ENCODE measurements around the gene BACH1.

The BACH1 gene

DNA sequence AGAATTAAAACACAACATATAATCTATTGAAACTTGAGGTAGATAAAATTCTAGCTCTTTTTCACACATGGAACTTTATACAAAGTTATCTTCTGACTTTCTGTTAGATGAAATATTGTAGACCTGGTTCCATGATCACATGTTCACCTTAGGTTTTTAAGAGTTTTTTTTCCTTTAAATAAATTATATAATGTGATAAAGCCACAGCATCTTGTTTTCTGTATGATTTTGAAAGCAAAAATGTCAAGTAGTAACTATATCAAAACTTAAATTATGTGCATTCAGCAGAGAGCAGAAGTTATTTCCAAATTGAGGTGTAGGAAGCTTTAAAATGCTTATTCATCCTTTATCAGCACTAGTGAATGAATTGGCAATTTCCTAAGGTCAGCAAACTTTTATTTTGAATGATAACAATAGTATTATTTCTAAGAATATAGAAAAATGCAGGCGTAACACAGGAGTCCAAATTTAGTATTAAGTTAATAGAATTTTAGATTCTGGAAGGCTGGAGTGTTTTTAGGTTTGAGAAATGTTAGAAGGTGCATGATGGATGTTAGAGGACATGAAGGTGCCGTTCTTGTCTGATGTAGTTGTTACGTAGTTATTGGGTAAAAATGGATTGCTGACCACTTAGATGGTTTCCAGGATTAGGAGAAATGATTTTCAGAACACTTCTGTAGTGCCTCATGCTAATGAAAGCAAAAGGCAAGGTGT lies 17.5 kb downstream of the BACH1 start:
- no peak for DNase-seq

DNA sequence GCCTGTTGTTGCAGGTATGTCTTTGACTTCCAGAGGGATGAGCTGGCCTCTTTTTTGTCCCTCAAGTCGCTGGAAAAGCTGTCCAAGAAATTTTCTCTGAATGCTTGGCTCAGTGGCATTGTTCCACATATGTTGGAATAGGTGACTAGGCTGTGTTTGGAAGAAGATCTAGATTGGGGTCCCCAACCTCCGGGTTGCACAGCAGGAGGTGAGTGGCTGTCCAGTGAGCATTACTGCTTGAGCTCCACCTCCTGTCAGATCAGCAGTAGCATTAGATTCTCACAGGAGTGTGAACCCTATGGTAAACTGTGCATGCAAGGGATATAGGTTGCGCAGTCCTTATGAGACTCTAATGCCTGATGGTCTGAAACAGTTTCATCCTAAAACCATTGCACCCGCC lies 18.1 kb downstream of the BACH1 start:
- no peak for DNase-seq

DNA sequence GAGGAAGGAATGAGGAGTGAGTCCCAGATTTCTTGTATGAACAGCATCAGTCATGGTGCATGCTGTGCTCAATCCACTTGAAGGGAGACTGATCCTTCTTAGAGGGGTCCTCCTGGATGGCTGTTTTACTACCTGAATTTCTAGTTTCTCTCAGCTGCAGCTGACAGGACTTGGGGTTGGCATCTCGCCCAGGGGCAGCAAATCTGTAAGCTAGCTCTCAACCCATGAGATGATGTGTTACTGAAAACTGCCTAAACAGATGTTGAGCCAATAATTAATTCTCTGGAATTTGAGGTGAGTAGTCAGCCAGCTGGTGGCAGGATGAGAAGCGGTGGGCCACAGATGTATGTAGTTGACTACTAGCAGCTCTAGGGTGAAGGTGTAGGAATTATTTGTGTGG lies 19.6 kb downstream of the BACH1 start:
- peak; percentile 43 for DNase-seq

DNA sequence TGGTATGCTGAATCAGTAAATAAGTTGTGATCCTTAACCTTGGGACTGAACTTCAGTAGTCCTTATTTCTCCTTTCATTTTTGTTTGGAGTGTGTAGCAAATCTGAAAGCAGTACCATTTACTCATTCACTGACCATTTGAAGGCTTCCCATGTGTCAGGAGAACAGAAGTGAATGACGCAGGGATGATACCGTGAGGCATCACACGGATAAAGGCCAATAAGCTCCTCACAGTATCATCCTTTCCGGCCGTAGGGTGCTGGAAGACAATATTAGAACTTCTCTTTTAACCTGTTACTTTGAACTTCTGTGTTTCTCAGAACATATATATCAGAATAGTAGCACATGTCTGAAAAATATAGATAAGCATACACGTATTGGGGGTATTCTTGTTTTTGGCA lies 21.3 kb downstream of the BACH1 start:
- no peak for DNase-seq

DNA sequence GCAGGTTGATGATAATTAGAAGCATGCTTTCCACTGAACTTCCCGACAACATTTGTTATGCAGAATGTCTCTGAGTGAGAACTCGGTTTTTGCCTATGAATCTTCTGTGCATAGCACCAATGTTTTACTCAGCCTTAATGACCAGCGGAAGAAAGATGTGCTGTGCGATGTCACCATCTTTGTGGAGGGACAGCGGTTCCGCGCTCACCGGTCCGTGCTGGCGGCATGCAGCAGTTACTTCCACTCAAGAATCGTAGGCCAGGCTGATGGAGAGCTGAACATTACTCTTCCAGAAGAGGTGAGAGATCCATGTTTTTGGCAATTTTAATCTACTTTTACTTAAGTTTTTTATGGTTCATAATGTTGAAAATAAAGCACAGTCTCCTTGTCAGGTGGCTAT lies 22.5 kb downstream of the BACH1 start:
- DNase-seq, result no peak

DNA sequence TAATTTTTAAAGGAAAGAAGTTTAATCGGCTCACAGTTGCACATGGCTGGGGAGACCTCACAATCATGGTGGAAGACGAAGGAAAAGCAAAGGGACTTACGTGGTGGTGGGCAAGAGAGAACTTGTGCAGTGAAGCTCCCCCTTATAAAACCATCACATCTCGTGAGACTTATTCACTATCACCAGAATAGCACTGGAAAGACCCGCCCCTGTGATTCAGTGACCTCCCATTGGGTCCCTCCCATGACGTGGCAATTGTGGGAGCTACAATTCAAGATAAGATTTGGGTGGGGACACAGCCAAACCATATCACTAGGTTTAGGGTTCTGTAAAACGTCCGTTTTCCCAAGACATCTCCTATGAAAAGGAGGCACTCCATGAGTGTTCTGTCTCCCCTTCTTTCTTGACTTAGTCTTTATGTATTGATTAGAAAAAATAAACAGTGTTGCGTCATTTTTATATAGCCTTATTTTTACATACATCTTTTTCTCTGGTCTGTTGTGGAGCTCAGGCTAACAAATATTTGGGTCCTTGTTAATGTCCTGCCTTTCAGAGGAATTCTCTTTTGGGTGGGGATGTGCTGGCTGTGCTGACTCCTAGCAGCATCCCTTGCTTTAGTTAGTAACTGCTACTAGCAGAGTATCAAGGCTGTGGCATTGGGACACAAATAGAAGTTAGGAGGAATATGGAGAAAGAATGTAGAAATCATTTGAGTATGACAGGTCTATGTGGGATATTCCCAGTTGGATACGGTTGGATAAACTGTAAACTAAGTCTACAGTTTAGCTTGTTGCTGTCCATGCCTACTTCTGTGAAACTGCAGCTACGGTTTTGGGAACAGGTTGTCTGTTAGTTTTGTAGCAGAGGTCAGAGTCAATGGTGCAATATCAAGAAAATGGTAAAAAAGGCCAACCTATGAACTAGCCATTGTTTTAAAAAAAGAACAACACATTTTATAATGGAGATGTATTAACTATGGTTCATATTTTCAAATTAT lies 23.5 kb downstream of the BACH1 start:
- DNase-seq, result no peak

DNA sequence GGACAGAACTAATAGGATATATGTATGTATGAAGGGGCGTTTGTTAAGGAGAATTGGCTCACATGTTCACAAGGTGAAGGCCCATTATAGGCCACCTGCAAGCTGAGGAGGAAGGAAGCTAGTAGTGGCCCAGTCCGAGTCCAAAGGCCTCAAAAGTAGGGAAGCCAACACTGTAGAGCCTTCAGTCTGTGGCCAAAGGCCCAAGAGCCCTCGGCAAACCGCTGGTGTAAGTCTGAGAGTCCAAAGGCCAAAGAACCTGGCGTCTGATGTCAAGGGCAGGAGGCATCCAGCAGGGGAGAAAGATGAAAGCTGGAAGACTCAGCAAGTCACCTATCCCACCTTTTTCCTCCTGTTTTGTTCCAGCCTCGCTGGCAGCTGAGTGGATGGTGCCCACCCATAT lies 24.5 kb downstream of the BACH1 start:
- no peak for DNase-seq

DNA sequence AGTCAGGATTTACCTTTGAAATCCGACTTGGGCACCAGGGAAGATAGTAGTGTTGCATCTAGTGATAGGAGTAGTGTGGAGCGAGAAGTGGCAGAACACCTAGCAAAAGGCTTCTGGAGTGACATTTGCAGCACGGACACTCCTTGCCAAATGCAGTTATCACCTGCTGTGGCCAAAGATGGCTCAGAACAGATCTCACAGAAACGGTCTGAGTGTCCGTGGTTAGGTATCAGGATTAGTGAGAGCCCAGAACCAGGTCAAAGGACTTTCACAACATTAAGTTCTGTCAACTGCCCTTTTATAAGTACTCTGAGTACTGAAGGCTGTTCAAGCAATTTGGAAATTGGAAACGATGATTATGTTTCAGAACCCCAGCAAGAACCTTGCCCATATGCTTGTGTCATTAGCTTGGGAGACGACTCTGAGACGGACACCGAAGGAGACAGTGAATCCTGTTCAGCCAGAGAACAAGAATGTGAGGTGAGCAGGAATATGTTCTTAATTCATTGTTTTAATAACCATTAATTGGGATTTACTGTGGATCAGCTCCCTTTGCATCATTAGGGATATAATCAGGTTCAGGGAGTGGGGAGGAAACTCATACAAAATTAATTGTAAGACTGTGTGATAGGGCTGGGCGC lies 28.3 kb downstream of the BACH1 start:
- no peak for DNase-seq

DNA sequence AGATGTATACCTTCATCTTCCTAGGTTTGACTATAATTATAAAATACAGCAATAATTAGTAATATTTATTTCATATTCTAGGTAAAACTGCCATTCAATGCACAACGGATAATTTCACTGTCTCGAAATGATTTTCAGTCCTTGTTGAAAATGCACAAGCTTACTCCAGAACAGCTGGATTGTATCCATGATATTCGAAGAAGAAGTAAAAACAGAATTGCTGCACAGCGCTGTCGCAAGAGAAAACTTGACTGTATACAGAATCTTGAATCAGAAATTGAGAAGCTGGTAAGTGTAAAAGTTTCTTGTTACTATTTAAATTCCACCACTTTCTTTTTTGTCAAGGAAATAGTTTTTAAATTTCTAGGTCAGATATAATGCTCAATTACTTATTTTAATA lies 30.7 kb downstream of the BACH1 start:
- DNase-seq, result no peak

DNA sequence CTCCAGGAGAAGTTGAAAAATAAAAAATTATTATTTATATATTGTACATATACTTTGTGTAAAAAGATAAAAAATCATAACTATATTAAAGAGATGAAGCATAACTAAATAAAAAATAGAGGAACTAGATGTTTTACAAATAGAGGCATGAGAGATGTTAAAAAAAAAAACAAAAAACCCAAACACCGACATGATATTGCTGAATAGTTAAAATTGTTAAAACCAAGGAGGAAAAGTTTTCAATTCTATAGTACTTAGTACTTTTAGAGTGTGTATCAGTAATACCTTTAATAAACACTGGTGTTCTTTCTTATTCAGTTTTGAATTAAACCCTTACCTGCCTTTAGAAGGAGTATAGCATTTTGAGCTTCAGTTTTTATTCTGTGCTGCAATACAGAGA lies 32.1 kb downstream of the BACH1 start:
- no peak for DNase-seq

DNA sequence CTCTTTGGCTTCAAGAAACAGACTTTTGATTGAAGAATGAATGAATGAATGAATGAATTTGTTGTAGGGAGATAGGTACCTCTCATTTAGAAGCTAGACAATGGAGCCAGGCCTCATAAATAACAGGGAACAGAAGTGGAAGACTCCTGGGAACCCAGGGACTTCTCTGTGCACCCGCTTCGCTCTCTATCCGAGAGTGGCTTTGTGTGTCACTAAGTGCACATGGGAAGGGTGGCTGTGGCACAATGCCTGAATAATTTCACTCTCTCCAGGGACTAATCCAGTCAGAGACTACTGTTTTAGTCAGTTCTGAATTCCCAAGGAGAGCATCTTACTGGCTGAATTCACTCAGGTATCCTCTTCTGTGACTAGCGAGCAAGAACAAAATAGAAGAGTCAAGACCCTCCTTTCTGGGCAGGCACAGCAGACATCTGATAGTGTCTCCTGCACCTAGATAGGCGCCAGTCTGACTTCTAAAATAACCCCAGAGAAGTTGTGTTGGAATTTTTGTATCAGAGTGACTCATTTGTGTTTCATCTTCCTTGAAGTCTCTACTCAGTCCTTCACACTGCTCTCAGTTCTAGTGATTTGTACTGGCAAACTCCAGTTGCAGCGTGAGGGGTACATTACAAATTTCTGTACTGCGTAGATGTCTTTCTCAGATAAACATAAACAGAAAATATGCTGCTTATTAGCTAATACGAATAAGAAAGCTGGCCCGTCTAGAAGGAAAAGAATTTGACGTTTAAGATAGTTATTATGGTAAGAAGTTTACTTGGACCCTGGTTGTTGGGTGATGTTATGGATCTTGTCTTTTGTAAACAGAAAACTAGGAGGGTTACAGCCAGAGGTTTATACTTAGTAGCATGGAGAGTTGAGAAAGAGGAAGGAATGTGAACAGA lies 34.0 kb downstream of the BACH1 start:
- peak; percentile 76 for DNase-seq

DNA sequence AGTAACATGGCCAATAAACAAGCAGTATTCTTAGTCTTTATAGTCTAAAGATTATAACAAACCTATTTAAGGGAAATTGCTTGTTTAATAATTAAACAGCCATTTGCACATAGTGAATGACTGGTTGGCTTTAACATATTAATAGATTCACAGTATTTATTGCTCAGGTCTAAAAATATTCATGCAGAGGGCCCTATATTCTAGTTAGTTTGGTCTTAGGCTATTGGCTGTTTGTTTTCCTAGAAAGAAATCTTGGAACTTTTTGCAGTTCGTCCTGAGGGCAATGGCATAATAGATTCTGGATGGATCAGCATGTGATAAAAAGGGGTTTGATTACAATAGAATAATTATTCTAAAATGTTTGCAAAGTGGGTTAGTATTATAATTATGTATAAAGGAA lies 34.7 kb downstream of the BACH1 start:
- no peak for DNase-seq

DNA sequence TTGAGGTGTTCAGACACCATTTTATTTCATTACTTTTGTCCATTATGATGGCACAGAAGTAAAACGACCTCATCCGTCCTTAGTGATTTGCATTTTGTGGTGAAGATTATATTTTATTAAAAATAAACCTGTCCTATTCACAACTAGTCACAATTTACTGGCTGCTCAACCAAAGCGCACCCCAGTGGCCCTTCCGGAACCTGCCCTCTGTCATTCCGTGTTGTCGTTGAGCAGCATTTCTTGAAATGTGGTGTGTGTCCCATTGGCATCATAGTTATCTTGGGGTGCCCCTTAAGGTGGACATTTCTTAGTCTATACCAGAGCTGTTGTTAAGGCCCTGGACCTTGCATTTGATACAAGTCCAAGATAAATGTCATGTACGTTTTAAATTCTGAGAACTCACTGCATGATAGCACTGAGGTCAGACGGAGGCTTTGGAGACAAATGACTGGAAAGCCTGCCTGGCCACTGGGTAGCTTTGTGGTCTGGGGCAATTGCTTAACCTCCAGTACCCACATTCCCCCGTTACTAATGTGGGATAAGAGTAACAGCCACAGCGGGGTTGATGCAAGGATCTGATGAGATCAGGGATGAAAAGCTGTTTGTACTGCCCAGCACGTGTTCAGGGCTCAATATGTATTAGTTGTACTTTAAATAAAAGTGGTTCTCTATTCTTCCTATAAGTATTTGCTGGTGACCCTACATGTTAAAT lies 36.2 kb downstream of the BACH1 start:
- DNase-seq, result peak; percentile 60

DNA sequence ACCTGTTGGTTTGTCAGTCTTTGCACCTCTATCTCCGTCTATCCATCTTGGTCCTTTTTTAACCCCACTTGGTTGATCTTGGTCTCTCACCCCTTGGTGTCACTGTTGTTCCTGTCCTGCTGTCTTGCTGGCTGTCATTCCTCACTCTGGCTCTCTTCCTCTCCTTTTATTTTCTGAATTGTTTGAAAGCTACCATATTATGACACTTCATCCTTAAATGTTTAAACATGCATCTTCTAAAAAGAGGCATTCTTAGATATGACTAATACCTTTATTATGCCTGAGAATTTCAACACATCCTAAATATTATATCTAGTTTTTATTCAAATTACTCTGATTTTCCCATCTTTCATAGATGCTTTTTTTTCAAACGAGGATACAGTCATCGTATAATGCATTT lies 37.0 kb downstream of the BACH1 start:
- DNase-seq, result peak; percentile 71

DNA sequence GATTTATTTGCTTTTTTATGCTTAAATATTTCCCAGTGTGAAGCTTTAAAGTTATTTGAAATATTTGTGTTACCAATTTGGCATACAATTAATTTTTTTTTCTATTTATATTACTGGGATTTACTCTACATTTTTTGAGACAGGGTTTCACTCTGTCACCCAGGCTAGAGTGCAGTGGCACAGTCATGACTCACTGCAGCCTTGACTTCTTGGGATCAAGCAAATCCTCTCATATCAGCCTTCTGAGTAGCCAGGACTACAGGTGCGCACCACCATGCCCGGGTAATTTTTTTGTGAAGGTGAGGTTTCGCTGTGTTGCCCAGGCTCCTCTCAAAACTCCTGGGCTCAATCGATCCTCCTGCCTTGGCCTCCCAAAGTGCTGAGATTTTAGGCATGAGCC lies 39.5 kb downstream of the BACH1 start:
- no peak for DNase-seq

DNA sequence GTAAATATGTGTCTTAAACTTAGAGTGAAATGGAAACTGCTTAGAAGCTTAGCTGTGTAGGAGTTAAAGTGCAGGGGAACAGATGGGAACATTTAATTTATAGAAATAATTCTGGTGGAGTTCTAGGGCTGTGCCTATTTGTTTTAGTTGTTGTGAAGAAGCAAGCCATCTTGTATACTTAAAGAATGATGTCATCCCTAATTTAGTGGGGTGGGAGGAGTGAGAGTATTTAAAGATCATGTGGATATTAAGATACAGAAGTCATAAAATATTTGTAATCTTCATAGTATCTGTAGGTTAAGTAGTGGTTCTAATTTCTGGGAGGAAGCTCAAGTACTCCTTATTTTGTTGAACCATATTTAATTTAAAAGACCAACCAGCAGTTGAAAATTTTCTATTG lies 41.5 kb downstream of the BACH1 start:
- peak; percentile 25 for DNase-seq

DNA sequence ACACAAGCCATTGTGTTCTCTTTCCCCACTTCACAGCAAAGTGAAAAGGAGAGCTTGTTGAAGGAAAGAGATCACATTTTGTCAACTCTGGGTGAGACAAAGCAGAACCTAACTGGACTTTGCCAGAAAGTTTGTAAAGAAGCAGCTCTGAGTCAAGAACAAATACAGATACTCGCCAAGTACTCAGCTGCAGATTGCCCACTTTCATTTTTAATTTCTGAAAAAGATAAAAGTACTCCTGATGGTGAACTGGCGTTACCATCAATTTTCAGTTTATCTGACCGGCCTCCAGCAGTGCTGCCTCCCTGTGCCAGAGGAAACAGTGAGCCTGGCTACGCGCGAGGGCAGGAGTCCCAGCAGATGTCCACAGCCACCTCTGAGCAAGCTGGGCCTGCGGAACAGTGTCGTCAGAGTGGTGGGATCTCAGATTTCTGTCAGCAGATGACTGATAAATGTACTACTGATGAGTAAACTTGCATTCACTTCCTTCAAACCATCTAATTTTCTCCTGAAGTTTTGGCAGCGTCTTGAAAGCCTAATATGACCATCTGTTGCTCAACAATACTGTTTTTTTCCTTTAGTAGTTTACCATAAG lies 43.7 kb downstream of the BACH1 start:
- peak; percentile 98 for DNase-seq

DNA sequence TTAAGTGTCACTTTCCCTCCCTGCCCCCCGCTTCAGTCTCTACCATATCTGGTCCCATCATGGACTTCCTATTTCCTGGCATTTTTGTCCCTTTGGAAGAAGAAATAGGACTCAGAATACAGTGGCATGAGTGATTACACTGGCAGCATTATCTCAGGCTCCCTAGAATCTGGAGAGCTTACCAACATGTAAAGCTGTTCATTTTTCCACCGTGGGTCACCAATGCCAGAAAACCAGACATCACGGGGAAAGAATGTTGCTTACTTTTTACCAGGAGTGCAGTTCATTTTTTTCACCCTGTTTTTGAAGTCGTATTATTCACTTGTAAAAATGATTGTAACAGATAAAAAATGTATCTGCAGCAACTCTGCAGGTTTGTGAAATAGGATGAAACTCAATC lies 44.8 kb downstream of the BACH1 start:
- DNase-seq, result peak; percentile 90

DNA sequence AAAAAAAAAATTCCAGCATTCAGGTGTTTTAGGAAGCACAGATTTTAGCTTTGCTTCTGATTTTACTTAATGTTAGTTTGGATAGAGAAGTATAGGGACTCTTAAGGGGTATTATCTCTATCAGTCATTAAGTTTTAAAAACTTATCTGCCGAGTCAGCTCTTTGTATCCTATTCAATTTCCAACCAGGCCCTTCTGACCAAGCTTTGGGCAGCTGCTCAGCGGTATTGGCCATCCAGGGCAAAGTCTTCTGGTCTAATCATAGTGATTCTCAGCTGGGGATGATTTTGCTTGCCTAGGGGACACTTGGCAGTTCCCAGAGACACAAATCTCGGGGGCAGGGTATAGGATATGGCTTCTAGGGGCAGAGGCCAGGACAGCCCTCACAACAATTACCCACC lies 47.6 kb downstream of the BACH1 start:
- DNase-seq, result no peak

DNA sequence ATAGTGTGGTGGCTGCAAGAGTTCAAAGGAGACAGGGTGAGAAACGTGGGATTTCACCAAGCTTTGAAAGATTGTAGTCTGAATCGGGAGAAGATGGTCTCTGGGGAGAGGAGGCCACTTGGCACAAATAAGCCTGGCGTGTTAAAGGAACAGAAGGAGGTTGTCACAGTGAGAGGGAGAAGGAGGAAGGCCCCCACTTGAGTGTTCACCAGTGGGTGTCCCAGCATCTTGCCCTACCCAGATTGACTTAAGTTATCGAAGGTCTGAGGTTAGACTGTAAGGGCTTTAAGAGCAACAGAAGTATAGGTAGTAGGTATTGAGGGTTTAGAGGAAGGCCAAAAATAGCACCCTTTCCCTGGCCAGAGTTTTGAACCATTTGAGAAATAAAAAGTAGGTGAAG lies 48.0 kb downstream of the BACH1 start:
- DNase-seq, result no peak

DNA sequence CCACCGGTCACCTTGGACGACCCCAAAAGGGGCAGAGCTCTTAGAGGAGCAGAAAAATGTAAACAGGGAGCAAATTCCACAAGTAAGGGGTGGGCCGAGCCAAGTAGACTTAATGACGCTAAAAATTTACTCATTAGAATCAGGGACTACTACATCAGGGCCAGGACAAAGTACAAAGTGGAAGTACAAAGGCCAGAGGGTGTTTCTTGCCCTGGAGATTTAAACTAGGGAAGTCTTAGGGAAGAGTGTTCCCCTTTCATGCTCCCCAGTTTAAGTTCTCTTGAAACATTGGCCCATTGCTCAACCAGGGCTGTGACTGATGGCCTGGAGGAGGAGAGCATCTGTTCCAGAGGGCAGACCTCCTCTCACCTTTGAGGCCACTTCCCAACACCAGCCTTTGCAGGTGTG lies 48.6 kb downstream of the BACH1 start:
- no peak for DNase-seq

DNA sequence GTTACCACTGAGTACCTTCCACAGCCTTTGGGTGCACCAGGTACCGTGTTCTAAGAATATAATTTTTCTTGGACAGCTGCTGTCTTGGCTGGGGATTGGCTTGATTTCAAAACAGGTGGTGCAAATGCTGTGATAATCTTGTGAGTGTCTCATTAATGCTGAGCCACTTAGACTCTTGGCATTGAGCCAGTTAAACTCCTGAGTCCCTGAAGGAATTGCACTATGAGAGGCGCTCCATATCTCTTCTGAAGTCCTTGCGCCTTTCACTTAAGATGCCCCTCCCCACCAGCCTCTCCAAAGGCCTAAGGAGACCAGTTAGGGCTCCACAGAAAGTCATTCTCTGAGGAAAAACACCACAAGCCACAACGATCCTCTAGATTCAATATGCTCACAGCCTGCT lies 51.0 kb downstream of the BACH1 start:
- DNase-seq, result no peak

Measured in fibroblast of skin of right biceps (primary cell).